H9 (cell line): ENCODE results near the gene NEURL4. TPM values are rescaled to one million over a fixed set of nuclear protein-coding genes. Genes with fewer than 3 reads are reported as not detected.

Source experiments
- DNase-seq: peaks from one replicate; pipeline ENCODE4 v3.0.0-alpha.2; 2017
- H2AFZ ChIP-seq: one replicate; pipeline ENCODE4 v1.6.1; 2013; ENCODE audit warnings: mild to moderate bottlenecking, low read length, control low read depth, moderate library complexity
- H2AK5ac ChIP-seq: 2 replicates; pipeline ENCODE4 v1.6.1; 2013; ENCODE audit warnings: low read length, control low read depth, mixed read lengths; ENCODE audit not compliant: insufficient read length
- H2BK120ac ChIP-seq: one replicate; pipeline ENCODE4 v1.6.1; 2013; ENCODE audit warnings: low read depth, mild to moderate bottlenecking, low read length, control low read depth, inconsistent platforms; ENCODE audit not compliant: poor library complexity, severe bottlenecking
- H2BK12ac ChIP-seq: 2 replicates; pipeline ENCODE4 v1.6.1; 2013; ENCODE audit warnings: low read length, control low read depth, mixed read lengths, low read depth; ENCODE audit not compliant: insufficient read length
- H2BK15ac ChIP-seq: 2 replicates; pipeline ENCODE4 v1.6.1; 2013; ENCODE audit warnings: low read depth, low read length, control low read depth
- H2BK20ac ChIP-seq: one replicate; pipeline ENCODE4 v1.6.1; 2013; ENCODE audit warnings: low read depth, mild to moderate bottlenecking, low read length, control low read depth, inconsistent platforms; ENCODE audit not compliant: poor library complexity, severe bottlenecking
- H2BK5ac ChIP-seq: 2 replicates; pipeline ENCODE4 v1.6.1; 2013; ENCODE audit warnings: low read length, control low read depth, mixed read lengths; ENCODE audit not compliant: insufficient read length
- H3K14ac ChIP-seq: 2 replicates; pipeline ENCODE4 v1.6.1; 2013; ENCODE audit warnings: low read length, control low read depth; ENCODE audit not compliant: insufficient read depth
- H3K18ac ChIP-seq: 2 replicates; pipeline ENCODE4 v1.6.1; 2013; ENCODE audit warnings: low read depth, mild to moderate bottlenecking, mixed read lengths, low read length, control low read depth; ENCODE audit not compliant: insufficient read length
- H3K23ac ChIP-seq: 2 replicates; pipeline ENCODE4 v1.6.1; 2013; ENCODE audit warnings: low read length, control low read depth, mixed read lengths, low read depth; ENCODE audit not compliant: insufficient read length
- H3K23me2 ChIP-seq: 2 replicates; pipeline ENCODE4 v1.6.1; 2013; ENCODE audit warnings: low read depth, mild to moderate bottlenecking, mixed read lengths, low read length, control low read depth; ENCODE audit not compliant: insufficient read length, poor library complexity, severe bottlenecking
- H3K27ac ChIP-seq: 2 replicates; pipeline ENCODE4 v1.5.1; 2013; ENCODE audit warnings: low read length, control low read depth, mixed read lengths, low read depth; ENCODE audit not compliant: insufficient read length
- H3K27me3 ChIP-seq: 2 replicates; pipeline ENCODE4 v1.6.1; 2013; ENCODE audit warnings: low read length, control low read depth, inconsistent platforms; ENCODE audit not compliant: insufficient read depth
- H3K4ac ChIP-seq: 2 replicates; pipeline ENCODE4 v1.6.1; 2013; ENCODE audit warnings: low read depth, mild to moderate bottlenecking, control low read depth, inconsistent platforms, low read length, moderate library complexity
- H3K4me1 ChIP-seq: 2 replicates; pipeline ENCODE4 v1.6.1; 2013; ENCODE audit warnings: low read length, control low read depth, inconsistent platforms; ENCODE audit not compliant: insufficient read depth
- H3K4me2 ChIP-seq: 2 replicates; pipeline ENCODE4 v1.6.1; 2013; ENCODE audit warnings: low read length, control low read depth, mixed read lengths; ENCODE audit not compliant: insufficient read length, insufficient read depth
- H3K56ac ChIP-seq: 2 replicates; pipeline ENCODE4 v1.6.1; 2013; ENCODE audit warnings: low read depth, mild to moderate bottlenecking, mixed read lengths, low read length, control low read depth; ENCODE audit not compliant: insufficient read length
- H3K79me1 ChIP-seq: 2 replicates; pipeline ENCODE4 v1.6.1; 2013; ENCODE audit warnings: low read depth, mild to moderate bottlenecking, moderate library complexity, low read length, control low read depth, inconsistent platforms; ENCODE audit not compliant: insufficient read depth, poor library complexity, severe bottlenecking
- H3K79me2 ChIP-seq: 2 replicates; pipeline ENCODE4 v1.6.1; 2013; ENCODE audit warnings: low read length, control low read depth, inconsistent platforms; ENCODE audit not compliant: insufficient read depth
- H3K9ac ChIP-seq: 2 replicates; pipeline ENCODE4 v1.6.1; 2013; ENCODE audit warnings: low read length, control low read depth, mixed read lengths; ENCODE audit not compliant: insufficient read length; ENCODE audit errors: extremely low read depth
- H3K9me3 ChIP-seq: one replicate; pipeline ENCODE4 v1.6.1; 2013; ENCODE audit warnings: low read depth, low read length, inconsistent platforms; ENCODE audit not compliant: control insufficient read depth
- H3T11ph ChIP-seq: one replicate; pipeline ENCODE4 v1.6.1; 2013; ENCODE audit warnings: mild to moderate bottlenecking, low read length, control low read depth, inconsistent platforms
- H4K20me1 ChIP-seq: one replicate; pipeline ENCODE4 v1.6.1; 2013; ENCODE audit not compliant: control insufficient read depth, insufficient read length, insufficient read depth
- H4K5ac ChIP-seq: 2 replicates; pipeline ENCODE4 v1.6.1; 2013; ENCODE audit warnings: low read depth, mild to moderate bottlenecking, mixed read lengths, low read length, control low read depth; ENCODE audit not compliant: insufficient read length
- H4K8ac ChIP-seq: replicated peaks from 2 replicates; pipeline ENCODE4 v1.6.1; 2013; ENCODE audit warnings: low read length, control low read depth, mixed read lengths, low read depth; ENCODE audit not compliant: insufficient read length
- H4K91ac ChIP-seq: 2 replicates; pipeline ENCODE4 v1.6.1; 2013; ENCODE audit warnings: low read depth, mild to moderate bottlenecking, moderate library complexity, mixed read lengths, low read length, control low read depth; ENCODE audit not compliant: insufficient read length
- H3K27ac Mint-ChIP-seq, 3 experiments: 2 replicates in 2 of 3; 3 replicates in 1 of 3; pipeline ENCODE4 v1.8.0; 2020 to 2021; ENCODE audit warnings: mixed read lengths in 3 of 3, mild to moderate bottlenecking in 1 of 3, moderate library complexity in 1 of 3
- H3K27me3 Mint-ChIP-seq: 2 replicates; pipeline ENCODE4 v1.8.0; 2021; ENCODE audit warnings: low read depth, mild to moderate bottlenecking, moderate library complexity, mixed read lengths
- H3K36me3 Mint-ChIP-seq, 3 experiments: 2 replicates in 2 of 3; 3 replicates in 1 of 3; pipeline ENCODE4 v1.8.0; 2020 to 2021; ENCODE audit warnings: low read depth in 3 of 3, mixed read lengths in 3 of 3; ENCODE audit not compliant: insufficient read depth in 1 of 3
- H3K4me1 Mint-ChIP-seq, 2 experiments: 2 replicates each; pipeline ENCODE4 v1.8.0; 2020; ENCODE audit warnings: mixed read lengths in 2 of 2
- H3K4me3 Mint-ChIP-seq, 2 experiments: 2 replicates in 1 of 2; 3 replicates in 1 of 2; pipeline ENCODE4 v1.8.0; 2020 to 2021; ENCODE audit warnings: mild to moderate bottlenecking in 2 of 2, mixed read lengths in 2 of 2, moderate library complexity in 1 of 2
- H3K9me3 Mint-ChIP-seq, 2 experiments: 2 replicates in 1 of 2; 3 replicates in 1 of 2; pipeline ENCODE4 v1.8.0; 2020; ENCODE audit warnings: mild to moderate bottlenecking in 2 of 2, mixed read lengths in 2 of 2, moderate library complexity in 1 of 2
- WGBS: extraction: QIAGEN DNeasy Blood & Tissue Kit; methylation state at CpG from one replicate; pipeline ENCODE4 v1.1.7; 2013; ENCODE audit warnings: missing lambda C conversion rate, low lambda C conversion rate, mixed read lengths; ENCODE audit not compliant: insufficient read length; ENCODE audit errors: extremely low coverage; 5-methylcytosine and 5-hydroxymethylcytosine counted together
- total RNA-seq: library from RNA; stranded (reverse); gene quantifications from 2 replicates; pipeline ENCODE4 v1.2.1, GENCODE V29; 2021
- TF ChIP-seq, protein P1 (sequence below): fragments of 200-600 bp; sonication (generic); conservative IDR thresholded peaks from 3 replicates; pipeline ENCODE4 v1.8.0; 2021; ENCODE audit warnings: antibody characterized with exemption, mild to moderate bottlenecking

NEURL4 gene
- total RNA-seq, 1 experiment from 2014 or later, result 54.8 TPM

DNA sequence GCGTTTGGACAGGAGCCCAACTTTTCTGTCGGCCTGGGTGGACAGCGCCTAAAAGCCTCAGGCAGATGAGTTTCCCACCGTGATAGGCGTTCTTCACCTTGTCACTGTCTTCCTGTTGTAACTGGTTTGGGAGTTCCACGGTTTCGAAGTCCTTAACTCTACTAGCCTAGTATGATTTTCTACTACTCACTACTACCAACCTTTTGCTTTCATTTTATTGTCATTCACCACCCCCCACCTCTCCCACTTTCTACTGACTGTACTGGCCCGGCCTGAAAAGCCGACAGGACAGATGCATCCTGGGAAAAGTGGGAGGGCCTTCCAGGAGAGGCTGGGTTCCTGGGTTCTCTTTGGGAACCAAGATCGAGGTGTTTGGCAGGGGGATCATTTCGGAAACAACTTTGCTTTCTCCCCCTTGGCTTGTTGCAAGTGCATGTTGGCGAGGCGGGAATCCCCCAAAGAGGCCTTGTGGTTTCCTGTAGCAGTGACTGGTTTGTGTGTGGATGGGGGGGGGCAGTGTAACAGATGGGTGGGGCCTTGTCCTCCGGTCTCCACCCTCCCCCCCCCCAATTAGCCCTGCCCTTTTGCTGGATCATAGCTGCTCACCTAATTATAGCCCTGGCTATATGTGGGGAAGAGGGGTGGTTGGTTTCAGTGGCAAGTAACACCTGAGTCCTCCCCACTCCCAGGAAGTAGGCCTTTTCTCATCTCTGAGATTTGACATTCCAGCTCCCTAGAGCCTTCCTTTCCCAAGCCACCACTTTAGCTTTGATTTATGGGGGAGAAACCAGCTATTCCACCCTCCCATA, 20.3 kb downstream of the NEURL4 start:
- no peak overlapping the region for H4K8ac ChIP-seq
- no peaks in the 10 kb centered on the region for H4K20me1 ChIP-seq
- H4K5ac ChIP-seq, result no peak overlapping the region
- H2AK5ac ChIP-seq, result no peak overlapping the region
- TF ChIP-seq, protein P1, sequence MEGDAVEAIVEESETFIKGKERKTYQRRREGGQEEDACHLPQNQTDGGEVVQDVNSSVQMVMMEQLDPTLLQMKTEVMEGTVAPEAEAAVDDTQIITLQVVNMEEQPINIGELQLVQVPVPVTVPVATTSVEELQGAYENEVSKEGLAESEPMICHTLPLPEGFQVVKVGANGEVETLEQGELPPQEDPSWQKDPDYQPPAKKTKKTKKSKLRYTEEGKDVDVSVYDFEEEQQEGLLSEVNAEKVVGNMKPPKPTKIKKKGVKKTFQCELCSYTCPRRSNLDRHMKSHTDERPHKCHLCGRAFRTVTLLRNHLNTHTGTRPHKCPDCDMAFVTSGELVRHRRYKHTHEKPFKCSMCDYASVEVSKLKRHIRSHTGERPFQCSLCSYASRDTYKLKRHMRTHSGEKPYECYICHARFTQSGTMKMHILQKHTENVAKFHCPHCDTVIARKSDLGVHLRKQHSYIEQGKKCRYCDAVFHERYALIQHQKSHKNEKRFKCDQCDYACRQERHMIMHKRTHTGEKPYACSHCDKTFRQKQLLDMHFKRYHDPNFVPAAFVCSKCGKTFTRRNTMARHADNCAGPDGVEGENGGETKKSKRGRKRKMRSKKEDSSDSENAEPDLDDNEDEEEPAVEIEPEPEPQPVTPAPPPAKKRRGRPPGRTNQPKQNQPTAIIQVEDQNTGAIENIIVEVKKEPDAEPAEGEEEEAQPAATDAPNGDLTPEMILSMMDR, result no peak
- Mint-ChIP-seq H3K36me3 (peaks cover 47 to 57% (median 48%) of the 10 kb centered on the region in 3 experiments), H3K9me3 (peaks cover 0 to 6% of the 10 kb centered on the region in 2 experiments; a peak in 1 of 5 replicates), H3K4me3 (peak overlapping the region; percentile 93 to 94), H3K27me3 (no peaks in the 10 kb centered on the region; the same call in none of the 2 replicates), H3K4me1 (peaks cover 27 to 35% of the 10 kb centered on the region in 2 experiments), H3K27ac (peak overlapping the region; percentile 95 to 97 (median 96))
- peaks cover 2% of the 10 kb centered on the region; the same call in 1 of the 2 replicates for H3K4me1 ChIP-seq
- peak overlapping the region; percentile 72 for H3K27ac ChIP-seq
- peak overlapping the region; percentile 81 for H3K4me2 ChIP-seq
- H3K9ac ChIP-seq, result peak overlapping the region; percentile 84
- peaks cover 21% of the 10 kb centered on the region for H3K79me2 ChIP-seq
- H4K91ac ChIP-seq, result peak overlapping the region; percentile 65
- H3K9me3 ChIP-seq, result no peaks in the 10 kb centered on the region
- peak overlapping the region; percentile 77 for H3K18ac ChIP-seq
- H3K14ac ChIP-seq, result peak overlapping the region; percentile 78
- no peak overlapping the region for H3K23ac ChIP-seq
- no peak overlapping the region for H2BK20ac ChIP-seq
- DNase-seq, result peak; percentile 87
- no peak overlapping the region for H2BK12ac ChIP-seq
- no peak overlapping the region for H2BK5ac ChIP-seq
- no peak overlapping the region; the same call in 1 of the 2 replicates for H2BK15ac ChIP-seq
- H3T11ph ChIP-seq, result no peak overlapping the region
- H2AFZ ChIP-seq, result no peak overlapping the region
- peak overlapping the region; percentile 51; the same call in 1 of the 2 replicates for H3K4ac ChIP-seq
- H2BK120ac ChIP-seq, result no peak overlapping the region
- no peaks in the 10 kb centered on the region for H3K27me3 ChIP-seq
- H3K56ac ChIP-seq, result no peak overlapping the region
- H3K79me1 ChIP-seq, result no peaks in the 10 kb centered on the region
- peaks cover 9% of the 10 kb centered on the region for H3K23me2 ChIP-seq
- WGBS, result no CpG with 5 or more reads among the region's 14 CpGs
